Measurements from ENCODE around the gene MYCBP2.
"Not testable (repeated sequence)": the region's sequence is repeated elsewhere in the genome, so short reads cannot be mapped to it uniquely, and the experiment has no call there.

MYCBP2 gene

DNA sequence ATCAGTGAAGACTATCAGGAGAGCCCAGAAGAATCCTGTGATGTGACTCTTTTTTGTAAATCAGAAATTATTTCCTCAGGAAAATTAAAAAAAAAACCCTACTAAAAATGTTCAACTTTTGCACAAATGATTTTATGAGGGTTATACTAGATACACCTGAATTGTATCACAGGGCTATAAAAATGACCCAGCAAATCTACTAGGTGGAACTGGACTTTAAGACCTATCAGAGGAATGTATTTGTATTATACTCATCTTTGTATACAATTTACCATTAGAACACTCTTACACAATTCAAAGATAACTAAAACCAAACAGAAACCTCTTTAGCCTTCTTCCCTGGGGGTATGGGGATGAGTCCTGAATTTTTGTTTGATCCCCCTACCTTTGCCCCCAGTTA lies 307.1 kb downstream of the MYCBP2 start:
- no peak for DNase-seq

GRCh38 chr13:77016888-77017623 lies 309.8 kb downstream of the MYCBP2 start:
- DNase-seq = no peak

DNA sequence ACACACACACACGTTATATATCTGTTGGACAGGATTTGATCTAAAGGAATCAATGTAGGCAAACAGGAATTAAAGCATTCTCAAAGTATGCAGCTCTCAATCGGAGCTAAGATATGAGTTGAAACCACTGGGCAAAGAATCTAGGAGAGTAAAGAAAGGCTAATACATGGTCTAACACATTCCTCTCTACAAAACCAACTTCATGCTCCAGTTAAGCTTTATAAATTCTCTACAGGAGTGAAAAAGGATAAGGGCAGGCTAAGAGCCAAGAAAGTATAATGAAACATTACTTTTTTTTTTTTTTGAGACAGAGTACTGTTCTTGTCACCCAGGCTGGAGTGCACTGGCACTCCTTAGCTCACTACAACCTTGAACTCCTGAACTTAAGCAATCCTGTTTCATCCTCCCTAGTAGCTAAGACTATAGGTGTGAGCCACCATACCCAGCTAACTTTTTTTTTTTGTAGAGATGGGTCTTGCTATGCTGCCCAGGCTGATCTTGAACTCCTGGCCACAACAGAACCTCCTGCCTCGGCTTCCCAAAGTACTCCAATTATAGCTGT lies 310.6 kb downstream of the MYCBP2 start:
- DNase-seq = no peak

DNA sequence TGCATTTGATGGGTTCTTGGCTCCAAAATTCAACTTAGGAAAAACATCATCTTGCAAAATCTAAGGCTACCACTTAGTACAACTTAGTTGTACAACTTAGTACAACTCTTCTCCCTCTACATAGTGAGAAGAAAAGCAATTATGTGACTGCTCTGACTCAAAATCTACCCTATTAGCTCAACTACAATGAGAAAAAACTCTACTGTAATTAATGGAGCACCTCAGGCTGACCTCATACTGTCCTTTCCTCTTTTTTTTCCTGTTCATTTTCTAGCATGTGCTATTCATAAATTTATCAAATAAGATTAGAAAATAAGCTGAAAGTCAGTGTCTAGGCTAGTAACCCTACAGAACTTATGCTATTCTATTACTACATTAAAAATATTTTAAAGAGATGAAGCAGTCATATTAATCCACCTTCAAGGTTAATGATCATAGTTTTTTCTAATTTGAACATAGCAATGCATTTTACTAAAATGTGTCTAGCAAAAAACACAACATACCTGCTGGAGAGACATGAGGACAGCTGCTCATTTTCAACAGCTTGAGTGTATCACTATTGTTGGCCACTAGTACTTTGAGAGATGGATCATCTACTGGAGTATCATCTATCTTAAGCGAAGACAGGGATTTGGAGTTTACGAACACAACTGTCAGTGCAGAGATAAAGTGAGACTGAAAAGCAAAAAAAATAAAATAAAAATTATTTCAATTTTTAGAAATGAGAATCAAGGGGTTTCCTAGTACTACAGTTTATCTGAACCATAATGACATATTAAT lies 311.8 kb downstream of the MYCBP2 start:
- no peak for DNase-seq

DNA sequence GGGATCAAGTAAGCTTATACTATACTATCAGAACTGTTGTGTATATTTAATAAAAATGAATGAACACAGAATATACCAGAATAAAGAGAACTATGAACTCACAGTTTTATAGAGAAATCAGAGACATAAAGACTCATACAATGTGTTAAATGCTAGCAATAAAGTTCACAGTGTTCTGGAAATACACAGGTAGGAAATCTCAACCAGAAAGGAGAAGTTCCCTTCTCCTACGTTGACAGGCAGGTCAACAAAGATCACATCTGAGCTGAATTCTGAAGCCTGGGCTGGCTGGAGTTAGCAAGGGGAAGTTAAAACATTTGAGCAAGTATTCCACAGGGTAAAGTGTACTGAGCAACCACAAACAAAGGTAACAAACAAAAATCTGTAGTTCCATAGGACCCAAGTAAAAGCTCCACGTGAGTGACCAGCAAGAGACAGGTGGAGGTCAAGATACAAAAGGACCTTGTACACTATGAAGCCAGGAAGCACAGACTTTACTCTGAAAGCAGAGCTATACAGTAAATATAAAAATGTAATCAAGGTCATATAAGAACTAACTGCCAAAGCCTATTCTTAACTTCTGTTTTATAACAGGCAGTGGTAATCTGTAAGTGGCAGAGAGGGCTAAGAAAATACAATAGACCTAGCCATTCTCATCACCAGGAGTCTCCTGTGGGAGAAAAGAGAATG lies 312.9 kb downstream of the MYCBP2 start:
- DNase-seq = no peak

GRCh38 chr13:77009719-77010118 lies 317.2 kb downstream of the MYCBP2 start:
- DNase-seq = not testable (repeated sequence)

GRCh38 chr13:77009011-77009410 lies 317.9 kb downstream of the MYCBP2 start:
- DNase-seq = no peak

DNA sequence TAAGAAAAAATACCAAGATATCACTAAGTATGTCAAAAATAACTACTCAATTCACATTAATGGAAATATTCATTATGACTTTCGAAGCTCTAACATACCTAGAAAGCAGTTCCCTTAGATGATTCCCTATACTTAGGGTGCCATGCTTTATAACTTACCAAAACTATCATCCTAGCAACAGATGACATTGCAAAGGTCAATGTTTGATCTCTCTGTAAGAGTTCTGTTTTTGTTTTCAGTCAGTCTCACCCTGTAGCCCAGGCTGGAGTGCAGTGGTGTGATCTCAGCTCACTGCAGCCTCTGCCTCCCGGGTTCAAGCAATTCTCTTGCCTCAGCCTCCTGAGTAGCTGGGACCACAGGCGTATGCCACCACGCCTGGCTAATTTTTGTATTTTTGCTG lies 318.6 kb downstream of the MYCBP2 start:
- not testable (repeated sequence) for DNase-seq

- DNase-seq = peak in 1 of 2 experiments; percentile 35
These were observed 324.2 kb downstream of the MYCBP2 start for GRCh38 chr13:77002590-77003190.

GRCh38 chr13:77001963-77002587 lies 324.8 kb downstream of the MYCBP2 start:
- DNase-seq = no peak

DNA sequence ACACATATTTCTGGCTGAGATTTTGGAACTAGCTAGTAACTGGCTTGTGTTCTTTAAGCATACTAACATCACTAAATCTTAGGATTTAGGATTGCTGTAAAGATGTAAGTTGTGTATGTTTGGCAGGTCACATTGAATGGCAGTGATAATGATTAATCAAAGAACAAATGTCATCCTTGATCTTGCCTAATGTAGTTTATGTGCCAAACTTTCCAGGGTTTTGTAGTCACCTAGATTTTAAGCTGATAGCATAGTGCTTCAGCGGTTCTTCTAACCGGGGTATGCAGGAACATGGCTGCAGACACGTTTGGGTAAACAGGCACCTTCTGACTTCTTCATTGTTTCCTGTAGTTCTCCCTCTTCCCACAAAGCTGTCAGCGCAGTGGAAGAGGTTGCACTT lies 325.4 kb downstream of the MYCBP2 start:
- no peak for DNase-seq

DNA sequence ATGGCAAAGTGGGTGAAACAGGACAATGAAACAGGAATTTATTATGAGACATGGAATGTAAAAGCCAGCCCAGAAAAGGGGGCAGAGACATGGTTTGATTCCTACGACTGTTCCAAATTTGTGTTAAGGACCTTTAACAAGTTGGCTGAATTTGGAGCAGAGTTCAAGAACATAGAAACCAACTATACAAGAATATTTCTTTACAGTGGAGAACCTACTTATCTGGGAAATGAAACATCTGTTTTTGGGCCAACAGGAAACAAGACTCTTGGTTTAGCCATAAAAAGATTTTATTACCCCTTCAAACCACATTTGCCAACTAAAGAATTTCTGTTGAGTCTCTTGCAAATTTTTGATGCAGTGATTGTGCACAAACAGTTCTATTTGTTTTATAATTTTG lies 326.4 kb downstream of the MYCBP2 start:
- DNase-seq = no peak
